Breast epithelium (tissue), 4 donors: Measurements from ENCODE around the gene RGS12. TPM values are rescaled to one million over a fixed set of nuclear protein-coding genes. Genes with fewer than 3 reads are reported as not detected.

ENCODE experiments used
- DNase-seq, 2 donors: peaks; one replicate each; pipeline ENCODE4 v3.0.0-alpha.2; 2019; ENCODE audit warnings: low spot score in 2 of 2
- H3K27ac ChIP-seq, 2 donors: fragments of 200-600 bp; sonication (generic) in 1 of 2; one replicate each; pipeline ENCODE4 v1.5.1; 2016 to 2019; ENCODE audit warnings: mild to moderate bottlenecking in 1 of 2
- H3K27me3 ChIP-seq, 2 donors: fragments of 200-600 bp; sonication (generic) in 1 of 2; one replicate each; pipeline versions ENCODE4 v1.5.1 to v1.6.0; 2017 to 2019; ENCODE audit warnings: control low read depth in 1 of 2, mild to moderate bottlenecking in 1 of 2
- H3K36me3 ChIP-seq: fragments of 200-600 bp; one replicate; pipeline ENCODE4 v1.5.1; 2019
- H3K4me1 ChIP-seq, 2 donors: fragments of 200-600 bp; sonication (generic); one replicate each; pipeline ENCODE4 v1.5.1; 2016 to 2019; ENCODE audit warnings: control low read depth in 1 of 2
- H3K4me3 ChIP-seq, 3 donors: fragments of 200-600 bp; sonication (generic); 1 replicate in 2 of 3; 2 replicates in 1 of 3; pipeline ENCODE4 v1.5.1; 2016 to 2019; ENCODE audit warnings: mild to moderate bottlenecking in 3 of 3, moderate library complexity in 2 of 3
- H3K9me3 ChIP-seq, 2 donors: fragments of 200-600 bp; sonication (generic) in 1 of 2; one replicate each; pipeline ENCODE4 v1.5.1; 2016 to 2019; ENCODE audit warnings: control low read depth in 1 of 2
- POLR2A ChIP-seq: fragments of 450-650 bp; IDR thresholded peaks from one replicate; pipeline ENCODE4 v1.6.1; 2016; ENCODE audit warnings: antibody characterized with exemption, mild to moderate bottlenecking, moderate library complexity
- POLR2AphosphoS5 ChIP-seq, 3 donors: sonication (generic); formaldehyde crosslinking; IDR thresholded peaks; one replicate each; pipeline ENCODE4 v1.6.1; 2017; ENCODE audit warnings: antibody characterized with exemption in 3 of 3
- intact Hi-C: fragments of 100-400 bp; cut with DNase I; formaldehyde crosslinking; loops from one replicate; pipeline ENCODE4 v1.15.1; 2023; ENCODE audit warnings: low total_unique reads
- total RNA-seq, 3 donors: library from RNA; depleted of rRNA; stranded (reverse); fragments of >200 nt; gene quantifications; one replicate each; pipeline ENCODE4 v1.1.0, GENCODE V29; 2016
- TF ChIP-seq, protein P1 (sequence below), 3 donors: fragments of 450-650 bp; IDR thresholded peaks; one replicate each; pipeline ENCODE4 v1.5.1; 2016 to 2017; ENCODE audit warnings: antibody characterized with exemption in 3 of 3, mild to moderate bottlenecking in 3 of 3, moderate library complexity in 3 of 3

The RGS12 gene
- total RNA-seq, 3 donors from 2014 or later = 24.3 to 94.5 (median 29.9) TPM

- Histone ChIP-seq H3K36me3 (no peaks in the 10 kb centered on the region), H3K27me3 (no peaks in the 10 kb centered on the region), H3K9me3 (no peaks in the 10 kb centered on the region), H3K4me3 (no peak overlapping the region), H3K4me1 (no peaks in the 10 kb centered on the region), H3K27ac (no peak overlapping the region)
- DNase-seq = peak in 1 of 2 donors; percentile 34
- TF ChIP-seq, protein P1, sequence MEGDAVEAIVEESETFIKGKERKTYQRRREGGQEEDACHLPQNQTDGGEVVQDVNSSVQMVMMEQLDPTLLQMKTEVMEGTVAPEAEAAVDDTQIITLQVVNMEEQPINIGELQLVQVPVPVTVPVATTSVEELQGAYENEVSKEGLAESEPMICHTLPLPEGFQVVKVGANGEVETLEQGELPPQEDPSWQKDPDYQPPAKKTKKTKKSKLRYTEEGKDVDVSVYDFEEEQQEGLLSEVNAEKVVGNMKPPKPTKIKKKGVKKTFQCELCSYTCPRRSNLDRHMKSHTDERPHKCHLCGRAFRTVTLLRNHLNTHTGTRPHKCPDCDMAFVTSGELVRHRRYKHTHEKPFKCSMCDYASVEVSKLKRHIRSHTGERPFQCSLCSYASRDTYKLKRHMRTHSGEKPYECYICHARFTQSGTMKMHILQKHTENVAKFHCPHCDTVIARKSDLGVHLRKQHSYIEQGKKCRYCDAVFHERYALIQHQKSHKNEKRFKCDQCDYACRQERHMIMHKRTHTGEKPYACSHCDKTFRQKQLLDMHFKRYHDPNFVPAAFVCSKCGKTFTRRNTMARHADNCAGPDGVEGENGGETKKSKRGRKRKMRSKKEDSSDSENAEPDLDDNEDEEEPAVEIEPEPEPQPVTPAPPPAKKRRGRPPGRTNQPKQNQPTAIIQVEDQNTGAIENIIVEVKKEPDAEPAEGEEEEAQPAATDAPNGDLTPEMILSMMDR (IDR thresholded peaks at IDR 0.05) = no peak
- no peak for TF ChIP-seq POLR2AphosphoS5 (IDR thresholded peaks at IDR 0.05)
- TF ChIP-seq POLR2A = no peak
- intact Hi-C loops = no loop called here
Measured at GRCh38 chr4:3317656-3318211, 24.9 kb downstream of the RGS12 start.

GRCh38 chr4:3318561-3319021 lies 25.8 kb downstream of the RGS12 start:
- intact Hi-C loops = no loop called here
- H3K4me1 ChIP-seq = no peaks in the 10 kb centered on the region
- H3K36me3 ChIP-seq = no peaks in the 10 kb centered on the region
- H3K9me3 ChIP-seq = no peaks in the 10 kb centered on the region
- no peaks in the 10 kb centered on the region for H3K27me3 ChIP-seq
- no peak overlapping the region for H3K27ac ChIP-seq
- DNase-seq = peak in 1 of 2 donors; percentile 46
- H3K4me3 ChIP-seq = no peak overlapping the region
- TF ChIP-seq, protein P1 (IDR thresholded peaks at IDR 0.05) = no peak
- TF ChIP-seq POLR2A = no peak
- TF ChIP-seq POLR2AphosphoS5 (IDR thresholded peaks at IDR 0.05) = no peak

GRCh38 chr4:3320361-3321023 lies 27.7 kb downstream of the RGS12 start:
- no peaks in the 10 kb centered on the region for H3K27me3 ChIP-seq
- H3K36me3 ChIP-seq = no peaks in the 10 kb centered on the region
- no peaks in the 10 kb centered on the region for H3K9me3 ChIP-seq
- TF ChIP-seq POLR2A (no peak), POLR2AphosphoS5 (IDR thresholded peaks at IDR 0.05) (no peak)
- TF ChIP-seq, protein P1 (IDR thresholded peaks at IDR 0.05) = no peak
- no peaks in the 10 kb centered on the region for H3K4me1 ChIP-seq
- H3K4me3 ChIP-seq = no peak overlapping the region
- intact Hi-C loops = no loop called here
- peak in 1 of 2 donors; percentile 42 for DNase-seq
- no peak overlapping the region for H3K27ac ChIP-seq

DNA sequence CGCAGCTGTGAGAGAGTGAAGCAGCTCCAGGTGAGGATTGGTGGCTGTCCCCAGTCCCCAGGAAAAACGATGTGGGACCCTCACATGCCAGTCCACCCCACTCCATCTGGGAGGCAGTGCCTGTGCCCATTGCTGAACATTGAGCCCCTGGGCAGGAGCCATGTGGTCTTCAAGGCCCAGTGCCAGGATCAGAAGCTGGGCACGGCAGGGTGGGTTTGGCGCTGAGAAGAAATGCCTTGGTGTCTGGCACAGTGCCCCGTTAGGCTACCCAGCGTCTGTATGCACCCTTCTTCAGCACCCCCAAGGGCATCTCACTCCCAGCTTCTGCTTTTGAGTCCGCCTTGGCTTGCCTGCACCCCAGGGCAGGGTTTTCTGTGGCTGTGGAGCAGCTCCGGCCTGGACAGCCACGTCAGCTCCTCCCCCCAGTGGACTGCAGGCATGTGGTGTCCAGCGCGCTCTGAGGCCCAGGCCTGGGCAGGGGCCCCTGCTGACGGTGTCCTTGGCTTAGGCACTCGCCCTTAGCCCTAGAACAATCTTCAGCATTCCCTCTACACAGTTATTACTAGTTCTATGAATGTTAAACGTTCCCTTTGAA lies 28.6 kb downstream of the RGS12 start:
- DNase-seq = peak in 1 of 2 donors; percentile 49
- TF ChIP-seq, protein P1 (IDR thresholded peaks at IDR 0.05) = no peak
- TF ChIP-seq POLR2A (no peak), POLR2AphosphoS5 (IDR thresholded peaks at IDR 0.05) (no peak)
- H3K27me3 ChIP-seq = no peaks in the 10 kb centered on the region
- H3K36me3 ChIP-seq = no peaks in the 10 kb centered on the region
- intact Hi-C loops = no loop called here
- H3K4me3 ChIP-seq = no peak overlapping the region
- no peaks in the 10 kb centered on the region for H3K9me3 ChIP-seq
- H3K4me1 ChIP-seq = no peaks in the 10 kb centered on the region
- peak overlapping the region in 1 of 2 donors; percentile 33 for H3K27ac ChIP-seq

DNA sequence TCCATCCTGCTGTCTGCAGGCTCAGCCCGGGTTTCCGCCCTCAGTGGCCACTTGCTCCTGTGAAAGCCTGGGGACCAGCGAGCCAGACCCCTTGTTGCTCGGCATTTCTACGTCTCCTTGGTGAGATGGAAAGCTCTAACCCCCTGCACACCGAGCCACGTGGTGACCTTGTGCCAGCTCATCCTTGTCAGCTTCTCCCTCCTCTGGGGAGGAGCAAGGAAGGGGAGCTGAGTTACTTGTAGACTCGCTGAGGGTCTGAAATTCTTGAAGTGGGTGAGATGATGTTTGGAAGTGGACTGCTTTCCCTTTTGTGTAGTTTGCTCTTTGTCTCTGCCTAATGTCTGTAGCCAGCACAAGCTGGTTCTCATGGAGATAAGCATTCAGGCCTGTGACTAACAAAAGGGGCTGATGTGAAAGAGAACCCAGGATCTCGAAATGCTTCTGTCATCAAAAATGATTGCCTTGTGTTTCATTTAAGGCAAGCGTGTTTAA lies 29.3 kb downstream of the RGS12 start:
- no peak overlapping the region for H3K4me3 ChIP-seq
- no peaks in the 10 kb centered on the region for H3K9me3 ChIP-seq
- intact Hi-C loops = no loop called here
- peak in 1 of 2 donors; percentile 20 for DNase-seq
- H3K27me3 ChIP-seq = no peaks in the 10 kb centered on the region
- H3K36me3 ChIP-seq = no peaks in the 10 kb centered on the region
- H3K4me1 ChIP-seq = no peaks in the 10 kb centered on the region
- TF ChIP-seq, protein P1 (IDR thresholded peaks at IDR 0.05) = no peak
- peak overlapping the region in 1 of 2 donors; percentile 4 for H3K27ac ChIP-seq
